Mammary epithelial cell (primary cell): ENCODE results near the gene KLHL12.

Experiments
- CTCF ChIP-seq, 2 donors: IDR thresholded peaks in 1 of 2; conservative IDR thresholded peaks in 1 of 2; 2 replicates each; pipeline ENCODE4 v1.5.1; 2011 to 2012; ENCODE audit warnings: inconsistent platforms in 2 of 2, low read length in 2 of 2, mild to moderate bottlenecking in 2 of 2, control low read depth in 1 of 2, low read depth in 1 of 2; ENCODE audit not compliant: insufficient read depth in 1 of 2; ENCODE audit errors: extremely low read depth in 1 of 2
- EZH2 ChIP-seq: IDR thresholded peaks from 2 replicates; pipeline ENCODE4 v1.6.1; 2012; ENCODE audit warnings: low read length, inconsistent platforms, borderline replicate concordance

DNA sequence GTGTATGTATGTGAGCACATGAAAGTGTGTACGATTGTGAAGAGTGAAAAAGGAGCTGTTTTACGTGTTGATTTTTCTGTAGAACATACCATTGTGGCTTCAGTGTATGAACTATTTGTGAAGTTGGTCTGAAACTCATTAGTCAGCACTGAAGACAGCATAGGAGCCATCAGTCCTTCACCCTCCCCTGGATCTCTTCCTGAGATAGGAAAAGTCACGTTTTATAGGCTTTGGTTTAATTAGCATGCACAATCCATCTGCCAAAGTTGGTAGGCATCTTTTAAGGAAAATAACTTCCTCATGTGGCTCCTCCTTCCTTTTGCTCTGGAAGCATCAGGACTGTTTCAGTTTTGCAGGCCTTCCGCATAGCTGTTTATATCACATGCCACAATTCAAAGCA, 36.6 kb downstream of the KLHL12 start:
- TF ChIP-seq CTCF (conservative IDR thresholded peaks at IDR 0.05 in 1 of 2, IDR thresholded peaks at IDR 0.05 in 1 of 2; ENCODE audit: extremely low read depth in 1 of 2, insufficient read depth in 1 of 2, low read depth in 1 of 2, low read length in 2 of 2) (no peak), EZH2 (no peak)
